HG02943 (cell line): ENCODE results near the gene CLDN5.

Source experiments
- ATAC-seq: cut with Tn5 transposase; IDR thresholded peaks from one replicate; pipeline ENCODE4 v1.9.1; 2021; ENCODE audit warnings: mild to moderate bottlenecking, low read depth, moderate library complexity; ENCODE audit not compliant: unreplicated experiment

CLDN5 gene

DNA sequence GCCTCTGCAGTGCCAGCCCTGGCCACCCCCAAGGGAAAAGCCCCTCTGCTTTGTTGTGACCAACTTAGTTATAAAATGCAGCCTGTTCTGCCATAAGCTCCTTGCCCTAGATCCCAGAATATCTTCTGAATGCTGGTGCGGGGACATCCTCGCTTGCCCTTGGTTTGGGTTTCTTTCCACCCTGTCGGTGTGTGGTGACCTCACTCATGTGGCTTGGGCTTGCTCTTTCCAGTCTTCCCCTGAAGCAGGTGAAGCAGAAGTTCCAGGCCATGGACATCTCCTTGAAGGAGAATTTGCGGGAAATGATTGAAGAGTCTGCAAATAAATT is 16.7 kb downstream of the CLDN5 start:
- ATAC-seq = no peak

DNA sequence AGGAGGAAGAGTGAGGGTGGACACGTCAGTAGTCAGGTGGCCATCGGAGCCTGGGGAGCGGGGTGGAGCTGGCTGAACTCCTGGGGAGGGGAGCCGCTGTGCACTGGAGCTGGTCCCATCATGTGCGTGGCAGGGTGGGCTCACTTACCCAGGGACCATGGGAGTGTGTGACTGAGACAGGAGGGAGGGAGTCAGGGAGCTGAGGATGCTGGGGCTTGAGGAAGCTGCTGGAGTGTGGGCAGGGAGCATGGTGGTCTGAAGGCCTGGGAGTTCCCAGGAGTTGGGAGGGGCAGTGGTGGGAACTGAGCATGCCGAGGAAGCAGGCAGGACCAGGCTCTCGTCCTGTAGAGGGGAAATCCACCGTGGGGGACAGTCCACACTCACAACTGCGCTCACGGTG is 18.0 kb downstream of the CLDN5 start:
- no peak for ATAC-seq

DNA sequence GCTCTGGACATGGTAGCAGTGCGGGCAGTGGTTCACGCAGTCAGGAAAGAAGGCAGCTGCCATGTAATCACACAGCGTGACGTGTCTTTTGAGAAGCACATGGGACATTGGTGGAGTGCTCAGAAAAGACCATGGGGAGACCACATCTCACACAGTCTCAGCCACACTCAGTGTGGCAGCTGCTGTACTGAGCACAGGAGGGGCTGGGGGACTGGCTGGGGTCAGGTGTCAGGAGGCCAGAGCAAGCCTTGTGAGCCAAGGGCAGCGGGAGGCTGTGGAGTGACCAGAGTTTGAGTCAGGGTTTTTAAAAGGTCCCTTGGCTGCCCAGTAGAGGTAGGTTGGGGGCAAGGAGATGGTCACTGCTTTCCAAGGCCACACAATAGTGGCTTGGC is 18.5 kb downstream of the CLDN5 start:
- no peak for ATAC-seq

DNA sequence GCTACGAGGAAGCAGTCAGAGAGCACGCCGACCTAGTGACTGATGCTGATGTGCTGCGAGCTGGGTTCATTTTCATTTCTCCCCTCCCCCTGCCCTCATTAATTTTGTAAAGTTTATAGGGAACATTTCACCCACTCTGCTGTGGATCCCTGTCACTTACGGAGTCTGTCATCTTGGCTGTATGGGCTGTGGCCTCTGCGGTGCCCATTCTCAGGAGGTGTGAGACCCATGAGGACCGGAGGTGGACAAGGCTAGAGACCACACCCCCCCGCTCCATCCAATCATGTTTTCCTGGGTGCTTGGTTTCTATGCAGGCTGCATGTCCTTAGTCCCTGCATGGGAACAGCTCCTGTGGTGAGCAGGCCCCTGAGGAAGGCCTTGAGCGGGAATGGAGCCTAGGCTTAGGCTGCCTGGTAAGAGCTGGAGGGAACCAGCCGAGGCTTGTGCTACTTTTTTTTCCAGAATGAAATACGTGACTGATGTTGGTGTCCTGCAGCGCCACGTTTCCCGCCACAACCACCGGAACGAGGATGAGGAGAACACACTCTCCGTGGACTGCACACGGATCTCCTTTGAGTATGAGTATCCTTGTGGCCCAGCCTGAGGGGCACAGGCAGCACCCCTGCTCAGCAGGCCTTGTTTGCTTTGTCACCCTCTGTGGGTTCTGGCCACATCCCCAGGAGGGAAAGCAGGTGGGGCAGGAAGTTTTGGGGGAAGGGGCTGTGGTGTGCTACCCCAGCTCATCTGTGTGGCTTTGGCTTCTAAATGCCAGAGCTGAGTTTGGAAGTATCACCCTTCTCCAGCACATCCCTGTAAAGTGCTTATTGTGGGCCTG is 19.1 kb downstream of the CLDN5 start:
- ATAC-seq = no peak

DNA sequence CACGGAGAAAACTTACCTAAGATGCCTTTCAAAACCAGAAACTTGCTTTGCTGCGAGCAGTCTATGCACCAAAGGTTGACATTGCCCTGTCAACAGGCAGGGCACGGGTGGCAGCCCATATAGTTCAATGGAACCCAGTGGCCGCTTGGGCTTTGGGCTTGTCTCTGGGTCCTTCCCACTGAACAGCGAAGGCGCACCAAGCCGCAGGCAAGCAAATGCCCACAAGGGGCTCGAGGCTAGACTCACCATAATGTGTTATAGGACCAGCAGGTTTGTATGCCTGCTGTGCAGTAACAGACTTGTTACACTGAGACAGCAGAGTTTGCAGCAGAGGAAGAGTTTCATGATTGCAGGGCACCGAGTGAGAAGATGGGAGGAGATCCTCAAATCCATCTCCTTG is 20.3 kb downstream of the CLDN5 start:
- ATAC-seq = no peak

DNA sequence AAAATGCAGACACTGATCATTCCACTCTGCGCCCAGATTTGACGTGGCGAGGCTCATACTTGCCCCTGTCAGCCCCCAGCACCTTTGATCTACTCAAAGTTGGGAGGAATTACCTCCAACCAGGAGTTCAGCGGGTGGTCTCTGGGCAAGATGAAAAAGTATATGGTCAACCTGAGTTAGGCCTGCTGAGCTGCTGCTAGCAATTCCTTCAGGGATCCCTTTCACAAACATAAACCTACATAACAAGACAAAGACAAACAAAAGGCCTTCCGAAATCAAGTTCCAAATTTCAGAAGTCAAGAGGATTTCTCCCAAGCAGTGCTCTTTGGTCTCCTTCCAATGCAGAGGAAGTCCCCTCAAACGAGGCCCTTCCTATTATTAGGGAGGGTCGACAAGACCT is 20.8 kb downstream of the CLDN5 start:
- ATAC-seq = no peak

DNA sequence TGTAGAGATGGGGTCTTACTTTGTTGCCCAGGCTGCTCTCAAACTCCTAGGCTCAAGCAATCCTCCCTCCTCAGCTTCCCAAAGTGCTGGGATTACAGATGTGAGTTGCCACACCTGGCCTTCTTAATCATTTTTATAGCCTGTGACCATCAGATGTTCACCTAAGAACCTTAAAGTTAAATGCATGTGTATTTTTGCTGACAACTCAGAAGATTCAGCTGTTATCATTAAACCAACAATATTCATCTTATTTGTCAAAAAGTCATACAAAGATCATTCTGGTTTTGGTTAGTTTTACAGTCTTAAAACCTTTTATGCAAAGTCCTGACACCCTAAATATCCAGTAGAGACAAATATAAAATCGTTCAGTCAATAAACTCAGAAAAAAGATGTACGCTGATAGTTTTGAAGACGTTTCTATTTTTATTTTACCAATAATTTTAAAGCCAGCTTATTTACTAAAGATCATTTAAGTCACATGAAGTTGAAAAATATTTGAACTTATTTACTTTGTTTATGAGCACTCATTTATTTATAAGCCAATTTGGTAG is 22.2 kb downstream of the CLDN5 start:
- no peak for ATAC-seq

DNA sequence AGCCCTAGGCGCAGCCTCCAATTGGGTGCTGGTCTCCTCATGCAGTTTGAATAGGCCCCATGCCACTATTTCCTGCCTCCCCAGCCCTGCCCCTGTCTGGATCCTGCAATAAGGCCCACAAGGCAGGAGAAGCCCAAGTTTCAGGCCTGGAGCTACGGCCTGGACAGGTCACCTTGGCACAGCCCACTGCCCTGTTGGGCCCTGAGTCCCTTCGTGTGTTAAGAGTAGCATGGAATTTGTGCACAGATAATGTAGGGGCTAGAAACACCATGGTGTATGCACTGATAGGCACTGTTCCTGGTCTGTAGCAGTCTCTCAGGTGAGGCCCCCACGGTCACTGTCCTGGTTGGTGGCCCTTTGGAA is 24.3 kb downstream of the CLDN5 start:
- no peak for ATAC-seq

DNA sequence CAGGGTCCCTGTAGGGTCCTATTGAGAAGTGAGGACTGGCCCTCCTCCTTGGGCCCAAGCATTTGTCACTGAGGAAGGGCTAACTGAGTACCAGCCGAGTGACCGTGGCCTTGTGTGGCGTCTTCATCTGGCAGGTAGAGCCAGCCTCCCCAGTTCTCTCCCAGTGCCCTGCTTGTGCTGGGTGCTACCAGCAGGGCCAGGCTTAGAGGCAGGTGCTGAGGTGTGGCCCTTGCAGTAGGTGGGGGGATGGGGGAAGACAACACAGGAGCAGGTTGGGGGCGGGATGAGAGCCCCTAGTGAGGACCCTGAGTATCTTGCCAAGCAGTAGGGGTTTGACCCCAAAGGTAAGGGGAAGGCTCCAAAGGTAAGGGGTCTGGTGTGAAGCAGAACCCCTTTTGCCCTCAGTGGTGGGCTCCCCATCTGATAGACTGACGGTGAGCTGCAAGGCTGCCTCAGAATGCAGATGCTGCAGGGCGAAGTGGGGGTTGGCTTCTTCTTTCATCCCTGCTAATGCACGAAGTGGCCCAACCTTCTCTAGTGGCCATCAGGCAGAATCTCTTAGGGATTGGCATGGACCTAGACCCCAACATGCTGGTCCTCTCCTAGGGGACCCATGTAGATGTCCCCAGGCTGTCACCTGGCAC is 24.9 kb downstream of the CLDN5 start:
- ATAC-seq = no peak

DNA sequence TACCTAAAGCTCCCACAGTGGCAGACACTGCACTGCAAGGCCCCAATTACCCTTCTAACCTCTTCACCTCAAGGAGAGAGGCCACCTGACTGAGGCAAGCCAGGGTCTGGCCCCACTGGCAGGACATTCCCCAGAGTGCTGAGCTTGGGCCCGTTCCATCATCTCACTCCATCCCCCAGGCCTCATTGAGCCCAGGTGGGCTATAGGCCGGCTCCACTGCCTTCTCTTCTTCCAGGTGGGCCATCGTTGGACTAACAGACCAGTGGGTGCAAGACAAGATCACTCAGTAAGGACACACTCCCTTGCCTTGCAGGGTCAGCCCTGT is 25.4 kb downstream of the CLDN5 start:
- no peak for ATAC-seq

DNA sequence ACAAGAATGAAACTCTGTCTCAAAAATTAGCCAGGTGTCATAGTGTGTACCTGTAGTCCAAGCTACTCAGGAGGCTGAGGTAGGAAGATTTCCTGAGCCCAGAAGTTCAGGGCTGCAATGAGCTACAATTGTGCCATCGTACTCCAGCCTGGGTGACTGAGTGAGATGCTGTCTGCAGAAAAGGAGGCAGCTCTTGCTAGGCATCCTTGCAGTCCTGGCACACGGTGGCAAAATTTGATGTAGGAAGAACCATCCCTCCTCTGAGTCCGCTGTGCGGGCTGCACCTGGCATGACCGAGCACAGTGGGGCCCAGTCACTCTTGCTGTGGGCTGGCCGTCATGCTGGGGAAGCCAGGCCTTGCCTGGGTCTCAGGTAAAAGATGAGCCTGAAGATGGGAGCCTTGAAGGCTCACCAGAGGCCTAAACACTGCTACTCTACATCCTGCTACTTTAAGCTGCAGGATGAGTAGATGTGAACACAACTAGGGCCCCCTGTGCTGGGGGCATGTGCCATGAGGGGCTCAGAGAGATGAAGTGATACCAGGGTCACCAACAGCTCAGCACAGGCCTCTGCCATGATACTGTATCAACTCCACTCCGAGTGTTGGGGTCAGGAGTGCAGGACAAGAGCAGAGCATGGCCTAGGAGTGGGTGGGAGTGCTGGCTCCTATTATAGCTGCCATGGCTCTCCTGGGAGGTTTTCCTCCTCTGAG is 25.9 kb downstream of the CLDN5 start:
- ATAC-seq = no peak

DNA sequence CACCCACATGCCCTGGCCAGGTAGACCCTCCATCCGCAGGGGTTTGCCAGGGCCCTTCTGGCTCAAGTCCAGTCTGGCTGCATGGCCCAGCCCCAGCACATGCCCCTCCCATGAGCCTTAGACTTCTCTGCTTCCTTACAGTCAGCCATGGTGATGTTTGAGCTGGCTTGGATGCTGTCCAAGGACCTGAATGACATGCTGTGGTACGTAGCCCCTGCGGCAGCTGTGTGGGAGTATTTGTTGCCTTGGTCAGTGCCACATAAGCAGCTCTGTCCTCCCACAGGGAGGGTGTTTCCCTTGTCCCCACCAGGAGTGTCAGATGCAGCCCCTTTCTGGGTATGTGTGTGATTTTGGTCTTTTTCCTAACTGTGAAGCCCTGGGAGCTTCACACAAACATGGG is 27.0 kb downstream of the CLDN5 start:
- no peak for ATAC-seq

DNA sequence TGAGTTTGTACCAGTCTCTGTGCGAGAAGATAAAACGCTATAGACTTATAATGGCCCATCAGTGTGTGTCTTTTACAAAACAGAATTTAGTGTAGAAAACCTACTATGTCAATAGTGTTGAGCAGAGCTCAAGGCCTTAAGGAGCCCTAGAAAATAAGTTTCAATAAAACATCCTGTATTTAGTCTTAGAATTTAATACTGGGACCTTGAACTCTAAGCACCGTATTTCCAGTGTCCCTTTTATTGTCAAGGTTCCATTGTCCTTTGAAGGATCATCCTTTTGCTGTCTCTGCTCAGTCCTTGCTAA is 27.9 kb downstream of the CLDN5 start:
- ATAC-seq = no peak

DNA sequence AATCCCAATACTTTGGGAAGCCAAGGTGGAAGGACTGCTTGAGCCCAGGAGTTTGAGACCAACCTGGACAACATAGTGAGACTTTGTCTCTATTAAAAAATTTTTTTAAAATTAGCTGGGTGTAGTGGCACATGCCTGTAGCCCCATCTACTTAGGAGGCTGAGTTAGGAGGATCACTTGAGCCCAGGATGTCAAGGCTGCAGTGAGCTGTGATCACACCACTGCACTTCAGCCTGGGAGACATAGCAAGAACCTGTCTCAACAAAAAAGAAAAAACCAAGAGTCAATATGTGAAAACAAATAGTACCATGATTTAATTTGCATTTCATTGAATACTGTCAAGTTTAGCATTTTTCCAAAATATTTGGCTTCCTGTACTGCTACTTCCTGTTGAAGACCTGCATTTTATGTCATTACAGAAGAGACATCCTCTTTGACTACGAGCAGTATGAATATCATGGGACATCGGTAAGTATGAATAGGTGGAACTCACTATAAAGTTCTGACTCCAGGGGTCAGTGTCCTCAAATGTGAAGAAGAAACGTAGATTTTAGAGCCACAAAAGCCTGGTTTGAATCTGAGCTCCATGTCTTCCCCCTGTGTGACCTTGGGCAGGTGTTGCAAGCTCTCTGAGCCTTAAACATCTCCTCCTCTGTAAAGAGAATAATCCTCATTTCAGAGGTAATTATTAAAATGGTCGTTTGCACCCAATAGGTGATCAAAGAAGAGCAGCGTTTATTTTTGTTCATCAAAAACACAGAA is 28.5 kb downstream of the CLDN5 start:
- ATAC-seq = no peak

DNA sequence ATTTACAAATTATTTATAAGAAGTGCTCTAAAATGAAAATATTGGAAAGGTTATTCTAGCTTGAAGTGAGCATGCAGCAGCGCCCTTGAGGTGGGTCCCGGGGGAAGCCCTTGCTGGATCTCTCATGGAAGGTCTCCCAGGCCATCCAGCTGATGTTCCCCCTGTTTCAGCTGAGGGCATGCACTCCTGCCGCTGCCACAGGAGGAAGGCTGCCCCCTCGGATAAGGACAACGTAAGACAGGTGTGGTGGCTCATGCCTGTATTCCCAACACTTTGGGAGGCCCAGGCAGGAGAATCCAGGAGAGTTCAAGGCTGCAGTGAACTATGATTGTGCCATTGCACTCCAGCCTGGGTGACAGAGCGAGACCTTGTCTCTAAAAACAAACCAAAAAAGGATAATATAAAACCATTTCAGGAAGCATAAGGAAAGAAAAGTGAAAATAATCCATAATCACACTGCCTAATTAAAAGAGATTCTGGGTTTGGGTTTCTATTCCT is 29.5 kb downstream of the CLDN5 start:
- ATAC-seq = no peak

DNA sequence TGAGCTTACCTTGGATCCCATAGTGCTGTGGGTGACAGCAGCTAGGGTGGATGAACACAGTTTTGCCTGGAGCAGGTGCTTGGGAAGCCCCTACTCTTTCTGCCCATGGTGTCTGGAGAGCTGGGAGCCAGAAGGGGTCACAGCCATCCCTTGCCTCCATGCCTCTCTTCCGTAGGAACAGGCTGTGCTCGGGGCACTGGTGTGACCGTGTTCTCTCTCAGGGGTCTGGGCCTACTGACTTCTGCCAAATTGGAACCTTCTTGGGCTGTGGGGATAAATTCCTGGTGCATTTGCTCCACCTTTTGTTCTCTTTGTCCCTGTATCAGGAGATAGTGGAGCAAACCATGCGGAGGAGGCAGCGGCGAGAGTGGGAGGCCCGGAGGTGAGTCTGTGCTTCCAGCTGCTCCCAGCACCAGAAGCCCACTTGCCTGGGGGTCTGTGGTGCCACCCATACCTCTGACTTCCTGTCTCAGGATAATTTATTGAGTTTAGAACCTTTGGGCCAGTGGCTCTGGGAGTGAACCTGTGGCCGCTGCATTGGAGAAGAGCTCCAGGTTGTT is 30.1 kb downstream of the CLDN5 start:
- no peak for ATAC-seq

DNA sequence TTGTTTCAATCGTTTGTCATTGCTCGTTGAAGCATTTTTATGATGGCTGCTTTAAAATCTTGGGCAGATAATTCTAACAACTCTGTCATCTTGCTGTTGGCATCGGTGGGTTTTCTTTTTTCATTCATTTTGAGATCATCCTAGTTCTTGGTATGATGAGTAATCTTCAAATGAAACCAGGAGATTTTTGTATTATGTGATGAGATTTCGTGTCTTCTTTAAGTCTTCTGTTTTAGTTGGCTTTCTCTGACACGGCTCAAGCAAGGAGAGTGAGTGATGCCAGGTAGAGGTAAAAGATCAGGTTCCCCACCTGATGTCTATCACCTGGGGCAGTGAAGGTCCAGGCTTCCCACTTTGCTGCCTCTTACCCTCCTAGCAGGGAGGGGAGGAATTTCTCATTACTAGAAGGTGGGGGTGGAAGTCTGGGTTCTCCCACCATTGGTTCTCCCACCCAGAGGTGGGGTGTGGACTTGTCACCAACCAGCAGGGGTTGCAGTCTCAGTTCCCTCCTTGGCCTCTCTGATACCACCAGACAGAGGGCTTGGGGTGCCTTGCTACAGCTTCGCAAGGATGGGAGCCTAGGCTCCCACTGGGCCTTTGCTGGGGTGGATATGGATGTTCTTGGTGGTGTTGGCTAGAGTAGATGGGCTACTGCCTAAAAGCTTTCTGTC is 31.6 kb downstream of the CLDN5 start:
- ATAC-seq = no peak

DNA sequence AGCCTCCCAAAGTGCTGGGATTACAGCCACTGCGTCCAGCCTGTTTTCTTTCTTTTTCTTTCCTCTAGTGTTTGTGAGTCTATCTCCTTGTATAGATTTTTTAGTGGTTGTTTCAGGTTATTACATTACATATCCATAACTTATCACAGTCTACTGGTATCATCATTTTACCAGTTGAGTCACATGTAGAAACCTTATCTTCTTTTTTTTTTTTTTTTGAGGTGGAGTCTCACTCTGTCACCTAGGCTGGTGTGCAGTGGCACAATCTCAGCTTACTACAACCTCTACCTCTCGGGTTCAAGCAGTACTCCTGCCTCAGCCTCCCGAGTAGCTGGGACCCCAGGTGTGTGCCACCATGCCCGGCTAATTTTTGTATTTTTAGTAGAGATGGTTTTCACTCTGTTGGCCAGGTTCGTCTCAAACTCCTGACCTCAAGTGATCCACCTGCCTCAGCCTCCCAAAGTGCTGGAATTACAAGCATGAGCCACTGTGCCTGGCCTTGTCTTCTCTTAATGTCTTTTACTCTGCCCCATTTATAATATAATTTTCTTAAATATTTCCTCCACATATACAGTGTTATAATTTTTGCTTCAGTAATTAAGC is 33.5 kb downstream of the CLDN5 start:
- ATAC-seq = no peak

DNA sequence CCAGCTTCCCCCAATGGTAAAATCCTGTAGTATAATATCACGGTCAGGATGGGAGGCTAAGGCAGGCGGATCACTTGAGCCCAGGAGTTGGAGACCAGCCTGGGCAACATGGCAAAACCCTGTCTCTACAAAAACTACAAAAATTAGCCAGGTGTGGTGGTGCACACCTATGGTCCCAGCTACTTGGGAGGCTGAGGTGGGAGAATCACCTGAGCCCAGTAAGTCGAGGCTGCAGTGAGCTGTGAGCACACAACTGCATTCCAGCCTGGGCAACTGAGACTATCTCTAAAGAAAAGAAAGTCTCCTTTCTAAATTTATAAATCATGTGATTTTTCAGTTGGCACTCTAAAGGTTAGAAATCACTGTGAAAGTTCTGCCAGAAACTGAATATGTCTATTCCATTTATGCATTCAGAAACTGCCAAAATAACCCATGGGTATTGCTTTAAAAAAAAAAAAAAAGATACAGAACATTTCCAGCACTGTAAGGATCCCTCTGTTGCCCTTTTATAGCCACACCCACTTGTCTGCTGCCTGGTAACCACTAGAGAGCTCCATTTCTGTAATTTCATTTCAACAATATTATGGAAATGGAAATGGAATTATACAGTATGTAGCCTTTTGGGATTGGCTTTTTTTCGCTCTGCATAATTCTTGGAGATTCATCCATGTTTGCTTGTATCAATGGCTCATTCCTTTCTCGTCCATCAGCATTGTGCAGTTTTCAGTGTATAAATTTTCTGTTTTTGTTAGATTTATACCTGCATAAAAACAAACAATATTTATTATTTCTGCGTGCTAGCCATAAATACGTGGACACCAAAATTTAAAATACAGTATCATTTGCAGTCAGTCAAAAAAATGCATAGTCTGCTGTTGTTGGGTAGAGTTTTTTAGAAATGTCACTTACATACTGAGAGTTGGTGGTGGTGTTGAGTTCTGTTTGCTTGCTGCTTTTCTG is 35.0 kb downstream of the CLDN5 start:
- ATAC-seq = no peak
